Endothelial cell of umbilical vein (primary cell): Measurements from ENCODE around the gene RGL4. TPM values are rescaled to one million over a fixed set of nuclear protein-coding genes. Genes with fewer than 3 reads are reported as not detected.

Experiments used
- BruUV-seq: library from RNA; stranded (reverse); fragments of 400-500 nt; replicated peaks from 2 replicates; lab custom pipeline; 2021; lab: Mats Ljungman, UMichigan
- CTCF ChIA-PET: fragments of 300-600, 350-600 bp; sonication (Branson Sonifier 250); formaldehyde crosslinking; loops from one replicate; lab custom pipeline; 2021; ENCODE audit warnings: antibody characterized with exemption, inconsistent platforms; lab: Charles Lee
- POLR2A ChIA-PET: fragments of 300-600, 350-600 bp; sonication (Branson Sonifier 250); formaldehyde crosslinking; loops from one replicate; lab custom pipeline; 2021; ENCODE audit warnings: antibody characterized with exemption, inconsistent platforms; lab: Charles Lee
- DNase-seq: peaks from one replicate; pipeline ENCODE4 v3.0.0-alpha.2; 2011; ENCODE audit warnings: low read depth, low spot score
- FAIRE-seq: peaks from 2 replicates; lab custom pipeline; 2011; peaks lifted over from hg19 to GRCh38; lab: Jason Lieb, UNC
- H2AFZ ChIP-seq: 2 replicates; pipeline ENCODE4 v1.6.0; 2012; ENCODE audit warnings: low read depth, low read length, control low read depth, inconsistent platforms
- H3K27ac ChIP-seq: 2 replicates; pipeline ENCODE4 v1.5.1; 2011; ENCODE audit warnings: low read depth, mild to moderate bottlenecking, control low read depth, low read length, moderate library complexity; ENCODE audit not compliant: insufficient read depth
- H3K27me3 ChIP-seq, 2 experiments: 2 replicates each; pipeline versions ENCODE4 v1.6.0 to v1.6.1; 2011; ENCODE audit warnings: low read length in 2 of 2, mixed read lengths in 1 of 2; ENCODE audit not compliant: control insufficient read depth in 2 of 2, insufficient read depth in 2 of 2
- H3K36me3 ChIP-seq, 2 experiments: 2 replicates in 1 of 2; 3 replicates in 1 of 2; pipeline ENCODE4 v1.5.1; 2011; ENCODE audit warnings: low read length in 2 of 2, mild to moderate bottlenecking in 1 of 2, moderate library complexity in 1 of 2; ENCODE audit not compliant: control insufficient read depth in 2 of 2, insufficient read depth in 2 of 2; ENCODE audit errors: extremely low read depth in 1 of 2
- H3K4me1 ChIP-seq: 3 replicates; pipeline ENCODE4 v1.5.1; 2011; ENCODE audit warnings: mild to moderate bottlenecking, low read length; ENCODE audit not compliant: control insufficient read depth, insufficient read depth; ENCODE audit errors: extremely low read depth
- H3K4me2 ChIP-seq: 2 replicates; pipeline ENCODE4 v1.6.1; 2011; ENCODE audit warnings: low read length, control low read depth, mixed read lengths; ENCODE audit not compliant: insufficient read depth
- H3K4me3 ChIP-seq, 3 experiments: fragments of 200-600 bp in 1 of 3; sonication (generic), shearing (Covaris generic) in 1 of 3; replicated peaks in 1 of 3; 2 replicates each; pipeline ENCODE4 v1.5.1; 2011 to 2016; ENCODE audit warnings: control low read depth in 3 of 3, low read length in 3 of 3, mild to moderate bottlenecking in 2 of 3, inconsistent platforms in 1 of 3, low read depth in 1 of 3, moderate library complexity in 1 of 3; ENCODE audit not compliant: insufficient read depth in 1 of 3
- H3K79me2 ChIP-seq: 2 replicates; pipeline ENCODE4 v1.6.0; 2012; ENCODE audit warnings: low read length, inconsistent platforms; ENCODE audit not compliant: control insufficient read depth, insufficient read depth
- H3K9ac ChIP-seq: replicated peaks from 2 replicates; pipeline ENCODE3; 2011; ENCODE audit warnings: low read length, control low read depth; ENCODE audit not compliant: insufficient read depth; ENCODE audit errors: extremely low read depth
- H3K9me1 ChIP-seq: replicated peaks from 3 replicates; pipeline ENCODE4 v1.6.0; 2011; ENCODE audit warnings: mild to moderate bottlenecking, low read length; ENCODE audit not compliant: control insufficient read depth, insufficient read depth; ENCODE audit errors: extremely low read depth
- H3K9me3 ChIP-seq: replicated peaks from 2 replicates; pipeline ENCODE4 v1.5.1; 2012; ENCODE audit warnings: low read length, inconsistent platforms; ENCODE audit not compliant: control insufficient read depth, insufficient read depth
- H4K20me1 ChIP-seq: replicated peaks from 2 replicates; pipeline ENCODE3; 2011; ENCODE audit warnings: mild to moderate bottlenecking, low read length; ENCODE audit not compliant: control insufficient read depth, insufficient read depth; ENCODE audit errors: extremely low read depth
- EZH2 ChIP-seq: IDR thresholded peaks from 2 replicates; pipeline ENCODE4 v1.6.1; 2012; ENCODE audit warnings: borderline replicate concordance, low read depth, mild to moderate bottlenecking, moderate library complexity, low read length, inconsistent platforms; ENCODE audit not compliant: severe bottlenecking
- FOS ChIP-seq: IDR thresholded peaks from 2 replicates; pipeline ENCODE4 v1.6.1; 2011; ENCODE audit warnings: mild to moderate bottlenecking, low read length, moderate library complexity, borderline replicate concordance; ENCODE audit not compliant: insufficient read depth
- GATA2 ChIP-seq: IDR thresholded peaks from 2 replicates; pipeline ENCODE4 v1.7.0; 2011; ENCODE audit warnings: low read depth, mild to moderate bottlenecking, moderate library complexity, mixed read lengths, low read length; ENCODE audit not compliant: insufficient read length, insufficient read depth
- JUN ChIP-seq: IDR thresholded peaks from 2 replicates; pipeline ENCODE4 v1.6.1; 2011; ENCODE audit warnings: borderline replicate concordance, low read depth; ENCODE audit not compliant: insufficient read length, insufficient read depth
- MAX ChIP-seq: IDR thresholded peaks from 2 replicates; pipeline ENCODE4 v1.6.1; 2011; ENCODE audit not compliant: insufficient read depth, insufficient read length
- MYC ChIP-seq: IDR thresholded peaks from one replicate; pipeline ENCODE4 v1.6.1; 2011; ENCODE audit warnings: mild to moderate bottlenecking, low read depth, low read length
- POLR2A ChIP-seq: IDR thresholded peaks from 2 replicates; pipeline ENCODE4 v1.6.1; 2012; ENCODE audit warnings: low read depth, mild to moderate bottlenecking, control low read depth, low read length
- POLR2AphosphoS5 ChIP-seq: IDR thresholded peaks from 2 replicates; pipeline ENCODE4 v1.6.1; 2012; ENCODE audit warnings: low read depth, mild to moderate bottlenecking, control low read depth, low read length, moderate library complexity; ENCODE audit not compliant: insufficient read depth
- dilution Hi-C: fragments of 300-500 bp; cut with MboI; formaldehyde crosslinking; loops from one replicate; pipeline ENCODE4 v1.15.0; 2019; ENCODE audit warnings: low sequenced_read_pairs; ENCODE audit not compliant: extremely low pct_ligation_motif_present
- intact Hi-C: fragments of 100-400 bp; cut with micrococcal nuclease; formaldehyde crosslinking; loops from one replicate; pipeline ENCODE4 v1.10.0; 2022
- polyA plus RNA-seq, 4 experiments: library from polyadenylated mRNA; depleted of rRNA in 3 of 4; stranded (reverse) in 3 of 4; unstranded in 1 of 4; fragments of >200 nt; gene quantifications; 2 replicates each; pipeline versions ENCODE4 v1.2.1 to v1.2.3, GENCODE V29; 2011 to 2012; ENCODE audit warnings: missing spikeins in 1 of 4
- total RNA-seq: library from RNA; stranded (reverse); gene quantifications from 2 replicates; pipeline ENCODE4 v1.2.3, GENCODE V29; 2021

The RGL4 gene
- total and polyA plus RNA-seq, 2 donors (not counting 3 experiments of a cell fraction or from before 2014, with no cell fraction given): not detected

- Histone ChIP-seq H3K9me3 (no peaks in the 10 kb centered on the region), H3K36me3 (peaks cover 4 to 16% of the 10 kb centered on the region in 2 experiments), H3K4me3 (no peak overlapping the region), H3K9me1 (no peaks in the 10 kb centered on the region), H3K27ac (no peak overlapping the region), H3K4me2 (no peak overlapping the region), H3K4me1 (no peaks in the 10 kb centered on the region), H4K20me1 (no peaks in the 10 kb centered on the region), H3K9ac (no peak overlapping the region), H3K79me2 (no peaks in the 10 kb centered on the region), H2AFZ (no peak overlapping the region), H3K27me3 (no peaks in the 10 kb centered on the region)
- no TSS peak for BruUV-seq
- DNase-seq: no peak
- ChIA-PET POLR2A (no interaction called here), CTCF (no interaction called here)
- intact Hi-C loops: no loop called here
- TF ChIP-seq FOS (no peak), JUN (no peak)
- no peak for FAIRE-seq
- dilution Hi-C loops: no loop called here
These were observed 1.1 kb downstream of the RGL4 start for GRCh38 chr22:23691748-23692423.

- no peaks in the 10 kb centered on the region for H3K79me2 ChIP-seq
- BruUV-seq: no TSS peak
- FAIRE-seq (no peak), DNase-seq (no peak)
- no peaks in the 10 kb centered on the region for H4K20me1 ChIP-seq
- no peaks in the 10 kb centered on the region for H3K9me1 ChIP-seq
- H3K27me3 ChIP-seq: no peaks in the 10 kb centered on the region
- no peaks in the 10 kb centered on the region for H3K4me1 ChIP-seq
- no peaks in the 10 kb centered on the region for H3K9me3 ChIP-seq
- peaks cover 4 to 16% of the 10 kb centered on the region in 2 experiments for H3K36me3 ChIP-seq
- CTCF ChIA-PET: no interaction called here
- intact Hi-C loops: no loop called here
- dilution Hi-C loops: no loop called here
- no peak overlapping the region for H3K4me3 ChIP-seq
- POLR2A ChIA-PET: no interaction called here
- no peak overlapping the region for H3K4me2 ChIP-seq
- H3K9ac ChIP-seq: no peak overlapping the region
- no peak overlapping the region for H2AFZ ChIP-seq
- TF ChIP-seq FOS: no peak
- no peak for TF ChIP-seq MAX
- no peak for TF ChIP-seq GATA2
- no peak for TF ChIP-seq POLR2A
- TF ChIP-seq EZH2: no peak
- TF ChIP-seq MYC: no peak
- TF ChIP-seq POLR2AphosphoS5: no peak
- no peak overlapping the region for H3K27ac ChIP-seq
These were observed 1.9 kb downstream of the RGL4 start for GRCh38 chr22:23692598-23693291.
